HPDE6-E6E7 (cell line): ENCODE measurements around the gene KITLG.
"Not testable (repeated sequence)": the region's sequence is repeated elsewhere in the genome, so short reads cannot be mapped to it uniquely, and the experiment has no call there.

Source experiments
- DNase-seq: peaks from one replicate; pipeline ENCODE4 v3.0.0; 2011; ENCODE audit warnings: missing footprints; ENCODE audit errors: extremely low spot score

KITLG gene, protein sequence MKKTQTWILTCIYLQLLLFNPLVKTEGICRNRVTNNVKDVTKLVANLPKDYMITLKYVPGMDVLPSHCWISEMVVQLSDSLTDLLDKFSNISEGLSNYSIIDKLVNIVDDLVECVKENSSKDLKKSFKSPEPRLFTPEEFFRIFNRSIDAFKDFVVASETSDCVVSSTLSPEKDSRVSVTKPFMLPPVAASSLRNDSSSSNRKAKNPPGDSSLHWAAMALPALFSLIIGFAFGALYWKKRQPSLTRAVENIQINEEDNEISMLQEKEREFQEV

DNA sequence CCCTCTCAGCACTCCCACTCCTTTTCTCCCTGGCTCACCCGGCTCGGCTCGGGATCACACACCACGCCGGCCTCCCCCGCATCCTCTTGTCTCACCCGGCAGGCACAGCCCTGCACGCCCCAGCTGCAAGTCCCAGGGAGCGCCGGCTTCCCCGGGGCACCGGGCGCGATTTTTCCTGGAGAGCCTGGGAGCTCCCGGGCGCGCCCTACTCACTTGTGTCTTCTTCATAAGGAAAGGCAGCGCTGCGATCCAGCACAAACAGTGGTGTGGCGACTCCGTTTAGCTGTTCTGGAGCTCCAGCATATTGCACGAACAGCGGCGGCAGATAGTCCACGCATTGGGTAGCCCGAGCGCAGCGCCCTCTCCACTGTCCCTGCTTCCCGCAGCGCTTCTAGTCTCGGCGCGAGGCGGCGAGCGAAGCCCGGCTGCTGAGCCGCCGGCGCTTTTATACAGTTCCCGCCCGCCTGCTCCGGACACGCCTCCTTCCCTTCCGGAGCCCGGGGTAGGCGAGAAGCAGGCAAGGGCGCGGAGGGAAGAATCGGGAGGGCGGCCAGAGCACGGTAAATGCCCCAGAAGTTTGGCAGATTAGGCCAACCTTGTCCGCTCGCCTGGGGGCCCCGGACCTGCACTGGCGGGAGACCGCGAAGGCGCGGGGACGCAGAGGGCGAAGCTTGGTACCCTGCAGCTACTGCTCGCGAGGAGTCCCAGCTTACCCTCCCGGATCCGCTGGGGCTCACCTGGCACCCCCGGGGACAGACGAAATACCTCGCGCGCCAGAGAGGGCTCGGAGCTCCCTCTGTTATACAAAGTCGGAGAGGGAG is at the start of gene KITLG:
TSS of gene KITLG (minus strand) at position 421 of the 821 bp plus-strand sequence. CDS start at position 228, 193 bp downstream.
- DNase-seq = peak; percentile 57

DNA sequence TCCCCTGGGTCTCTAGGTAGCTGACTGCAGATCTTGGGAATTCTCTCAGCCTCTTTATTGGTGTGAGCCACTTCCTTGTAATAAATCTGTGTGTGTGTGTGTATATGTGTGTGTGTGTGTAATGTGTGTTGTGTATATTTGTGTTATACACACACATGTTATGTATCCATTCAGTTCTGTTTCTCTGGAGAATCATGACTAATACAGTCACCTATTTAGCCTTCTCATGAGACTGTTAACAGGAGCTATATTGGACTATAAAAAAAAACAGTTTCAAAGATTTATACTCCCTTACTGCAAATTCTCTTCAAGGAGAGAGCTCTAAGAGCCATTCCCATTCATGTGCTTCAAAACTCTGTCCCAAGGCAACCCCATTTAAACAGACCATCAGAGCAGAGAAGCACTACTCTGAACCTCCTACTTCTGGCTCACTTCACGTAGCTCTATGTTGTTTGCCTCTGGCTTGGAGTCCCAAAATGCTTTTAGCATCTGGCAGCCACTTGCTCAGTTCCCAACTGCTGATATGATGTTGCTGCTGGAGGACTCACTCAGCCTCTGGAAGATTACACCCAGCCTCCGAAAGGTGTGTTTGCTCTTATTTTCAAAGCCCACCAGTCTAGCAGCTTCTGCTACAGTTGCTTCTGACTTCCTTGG is 48.7 kb upstream of the KITLG start:
- DNase-seq = no peak

- not testable (repeated sequence) for DNase-seq
These were observed 47.8 kb upstream of the KITLG start for GRCh38 chr12:88628035-88628434.

- DNase-seq = no peak
These were observed 47.2 kb upstream of the KITLG start for GRCh38 chr12:88627501-88627900.

- no peak for DNase-seq
These were observed 45.1 kb upstream of the KITLG start for GRCh38 chr12:88625356-88625755.

DNA sequence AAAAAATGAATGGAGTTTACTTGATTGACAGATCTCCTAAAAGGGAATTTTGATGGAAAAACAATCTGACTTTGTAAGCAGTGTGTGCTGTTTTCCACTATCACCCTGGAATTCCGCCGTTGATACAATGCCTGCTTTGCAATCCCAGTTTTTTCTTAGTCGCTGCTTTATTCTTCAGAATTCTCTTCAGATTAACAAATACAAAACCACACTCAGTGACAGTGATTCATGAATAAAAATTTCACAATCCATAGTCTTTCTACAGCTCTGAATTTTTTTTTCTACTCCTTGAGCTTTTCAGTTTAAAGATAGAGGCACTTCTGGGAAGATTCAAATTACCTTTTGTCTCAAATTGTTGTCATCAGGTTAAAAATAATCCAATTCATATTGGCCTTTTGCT is 44.6 kb upstream of the KITLG start:
- no peak for DNase-seq

DNA sequence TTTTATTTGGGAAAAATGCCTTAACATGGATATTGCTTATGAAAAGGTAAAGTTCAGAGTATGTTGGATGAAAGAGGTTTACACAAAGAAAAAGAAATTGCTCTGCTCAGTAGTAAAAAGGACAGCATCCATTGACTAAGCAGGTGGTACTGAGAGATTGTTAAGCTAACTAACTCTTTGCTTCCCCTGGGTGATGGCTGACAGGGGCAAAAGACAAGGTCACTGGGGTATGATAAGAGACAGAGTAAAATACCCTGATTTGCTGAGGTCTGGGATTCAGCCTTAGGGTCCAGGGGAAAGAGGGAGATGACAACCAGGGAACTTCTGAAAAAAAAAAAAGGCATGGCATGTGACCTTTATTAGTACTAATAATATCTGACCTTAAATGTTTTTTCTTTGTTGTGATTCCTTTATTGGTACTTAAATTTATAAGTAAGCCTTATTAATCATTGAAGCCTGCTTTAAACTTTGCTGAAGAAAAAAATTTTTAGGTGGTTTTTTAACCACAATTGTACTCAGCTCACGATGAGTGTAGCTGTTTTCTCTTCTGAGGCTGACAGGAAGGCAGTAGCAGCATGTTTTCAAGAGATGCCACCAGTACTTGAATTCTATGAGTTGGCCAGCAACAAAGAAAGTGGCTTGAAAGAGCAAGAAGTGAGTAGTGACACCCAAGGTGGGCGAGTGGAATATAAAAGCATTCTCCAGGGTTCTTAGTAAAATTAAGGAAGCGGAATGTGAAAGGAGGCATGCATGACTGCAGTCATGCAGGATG is 43.7 kb upstream of the KITLG start:
- DNase-seq = no peak

DNA sequence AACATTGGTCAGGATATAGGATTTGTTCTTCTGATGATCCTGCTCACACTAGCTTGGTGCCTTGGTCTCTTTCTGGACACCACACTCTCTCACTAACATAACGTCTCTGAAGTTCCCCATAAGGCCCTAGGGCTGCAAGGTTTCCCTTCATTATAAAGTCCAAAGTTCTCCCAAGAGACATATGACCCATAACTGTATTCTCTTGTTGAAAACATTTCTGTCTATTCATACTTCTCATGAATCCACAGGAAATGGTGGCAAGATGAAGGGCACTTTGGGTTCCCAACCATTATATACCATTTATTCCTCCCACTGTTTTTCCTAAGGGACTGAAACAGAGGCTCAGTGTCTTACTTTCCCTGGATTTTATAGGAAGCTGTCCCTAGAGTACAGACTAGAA is 37.1 kb upstream of the KITLG start:
- no peak for DNase-seq

- no peak for DNase-seq
These were observed 35.2 kb upstream of the KITLG start for GRCh38 chr12:88615490-88615889.

DNA sequence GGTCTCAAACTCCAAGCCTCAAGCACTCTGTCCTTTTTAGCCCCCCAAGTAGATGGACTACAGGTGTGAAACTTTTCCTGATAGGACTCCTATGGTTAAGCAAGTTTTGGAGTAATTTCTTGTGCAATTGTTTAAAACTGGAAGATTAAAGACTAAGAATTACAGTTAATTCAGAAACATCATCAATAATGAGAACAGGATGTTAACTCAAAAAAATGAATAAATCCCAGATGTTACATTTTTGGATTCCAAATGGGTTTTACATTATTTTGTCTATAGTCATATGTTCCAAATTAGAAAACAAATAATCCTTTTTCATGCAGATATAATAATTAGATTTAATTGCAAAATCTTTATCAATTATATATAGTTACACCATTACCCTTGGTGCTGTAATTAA is 24.4 kb upstream of the KITLG start:
- no peak for DNase-seq

- DNase-seq = no peak
These were observed 20.0 kb upstream of the KITLG start for GRCh38 chr12:88600272-88600671.

DNA sequence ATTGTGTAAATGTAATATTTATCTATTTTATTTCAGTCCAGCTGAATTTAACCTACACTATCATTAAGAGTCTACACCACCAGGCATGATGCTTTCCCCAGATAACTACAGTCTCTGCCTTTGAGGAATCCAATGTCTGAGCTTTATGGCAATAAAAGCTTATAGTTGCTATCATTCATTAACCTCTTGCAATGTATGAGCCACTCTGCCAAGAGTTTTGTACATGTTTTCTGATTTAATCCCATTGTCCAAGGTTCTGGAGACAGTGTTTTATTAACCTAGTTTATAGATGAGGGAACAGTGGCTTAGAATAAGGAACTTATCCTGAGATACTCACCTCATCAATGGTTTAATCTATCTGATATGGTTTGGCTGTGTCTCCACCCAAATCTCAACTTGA is 17.1 kb upstream of the KITLG start:
- DNase-seq = no peak

GRCh38 chr12:88595697-88596096 is 15.4 kb upstream of the KITLG start:
- no peak for DNase-seq

GRCh38 chr12:88594780-88595179 is 14.5 kb upstream of the KITLG start:
- no peak for DNase-seq

DNA sequence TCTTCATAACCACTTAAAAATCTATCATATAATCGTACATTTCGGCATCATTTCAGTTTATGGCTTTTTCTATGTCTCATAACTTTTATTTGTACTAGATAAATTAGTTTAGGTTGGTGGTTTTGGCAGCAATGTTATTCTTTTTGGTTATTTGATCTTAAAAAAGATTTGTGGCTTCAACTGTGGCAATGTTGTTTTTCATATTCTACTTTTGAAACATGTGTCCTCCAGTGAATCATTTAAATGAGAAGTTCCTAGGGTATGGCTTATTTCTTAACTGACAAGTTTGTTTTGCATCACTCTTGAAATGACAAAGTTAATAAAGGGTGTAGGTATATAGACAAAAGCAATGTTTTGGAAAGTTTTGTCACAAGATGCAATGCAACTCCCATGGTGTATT is 11.1 kb upstream of the KITLG start:
- DNase-seq = no peak

DNA sequence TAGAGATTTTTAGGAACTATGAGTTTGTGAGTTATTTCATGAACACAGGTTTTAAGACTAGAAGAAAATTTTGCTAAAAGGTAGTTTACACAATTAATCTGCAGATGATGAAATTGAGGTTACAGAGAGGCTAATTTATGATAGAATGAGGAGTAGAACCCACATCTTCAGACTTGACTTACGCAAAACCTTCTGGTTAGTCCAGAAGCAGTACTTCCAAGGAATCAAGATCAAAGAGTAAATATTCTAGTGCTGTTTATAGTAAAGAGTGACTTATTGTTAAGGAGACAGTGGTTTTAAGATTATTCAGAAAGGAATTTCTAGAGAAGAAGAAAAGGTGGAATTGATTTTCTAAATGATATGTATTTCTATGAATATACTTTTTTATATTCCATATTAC is 10.6 kb upstream of the KITLG start:
- DNase-seq = no peak

DNA sequence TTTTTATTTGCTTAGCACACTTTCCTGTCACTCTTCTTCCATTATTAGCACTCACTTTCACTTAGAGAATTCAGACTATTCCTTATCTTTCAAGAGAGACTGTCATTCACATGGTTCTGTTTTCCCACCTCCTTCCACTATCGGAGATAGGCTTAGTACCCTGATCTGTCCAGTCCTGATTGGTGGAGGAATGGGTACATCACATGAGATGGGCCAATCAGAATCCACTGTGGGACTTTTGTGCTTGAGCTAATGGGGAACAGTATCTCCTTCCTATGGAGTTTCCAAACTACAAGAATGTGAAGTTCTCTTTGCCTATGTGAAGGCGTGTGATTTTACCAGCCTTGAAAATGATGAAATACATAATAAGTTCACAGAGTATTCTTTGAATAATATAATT is 4.8 kb upstream of the KITLG start:
- DNase-seq = no peak

DNA sequence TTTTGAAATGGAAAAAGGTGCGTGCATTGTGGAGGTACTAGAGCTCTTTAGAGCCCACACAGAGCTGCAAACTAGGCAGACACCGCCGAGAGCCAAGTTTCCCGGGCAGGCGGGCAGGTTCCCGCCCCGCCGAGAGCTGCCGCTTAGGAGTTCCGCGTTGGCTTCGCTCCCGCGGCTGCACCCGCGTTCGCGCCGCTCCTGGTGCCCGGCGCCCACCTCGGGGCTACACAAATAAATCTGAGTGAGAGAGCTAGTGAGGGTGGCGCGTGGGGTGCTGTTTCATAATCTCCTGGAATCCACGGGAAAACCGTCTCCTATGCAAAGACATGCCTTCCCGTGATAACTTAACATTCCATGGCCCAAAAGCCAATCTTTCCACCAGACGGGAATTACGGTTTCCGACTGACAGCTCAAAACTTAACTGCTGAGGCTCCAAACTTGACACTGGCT is 645 bp downstream of the KITLG start:
- DNase-seq = peak; percentile 37

GRCh38 chr12:88579161-88579517 is 1.1 kb downstream of the KITLG start:
- peak; percentile 44 for DNase-seq

- no peak for DNase-seq
These were observed 1.8 kb downstream of the KITLG start for GRCh38 chr12:88578276-88579160.

DNA sequence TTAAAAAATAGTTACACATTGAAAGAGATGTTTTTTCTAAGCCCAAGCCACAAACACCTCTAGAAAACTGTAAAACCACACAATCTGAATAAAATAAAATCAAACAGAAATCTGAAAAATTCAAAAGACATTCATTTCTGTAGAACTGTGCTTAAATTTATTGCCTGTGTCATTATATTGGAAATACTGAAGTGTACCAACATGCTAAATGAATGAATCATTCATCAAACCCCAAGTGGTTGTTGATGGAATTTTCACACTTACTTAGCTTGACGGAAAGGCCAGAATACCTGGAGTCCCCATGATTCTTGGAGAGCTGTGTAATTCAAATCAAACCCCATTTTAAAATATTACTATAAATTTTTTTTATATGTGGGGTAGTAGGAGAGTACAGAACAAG is 2.7 kb downstream of the KITLG start:
- no peak for DNase-seq
